GM18951 (cell line): ENCODE results near the gene SAMD8.
"Not testable (repeated sequence)": the region's sequence is repeated elsewhere in the genome, so short reads cannot be mapped to it uniquely, and the experiment has no call there.

Experiments
- POLR2A ChIP-seq: IDR thresholded peaks from 4 replicates; pipeline ENCODE4 v1.6.1; 2011; ENCODE audit warnings: mild to moderate bottlenecking; ENCODE audit not compliant: insufficient read length, insufficient read depth; ENCODE audit errors: extremely low read depth
- in situ Hi-C: fragments of 300-500 bp; cut with MboI; formaldehyde crosslinking; loops from one replicate; pipeline ENCODE4 v1.12.0; 2022; ENCODE audit warnings: low sequenced_read_pairs, mixed read lengths, inconsistent platforms; ENCODE audit not compliant: unreplicated experiment

The SAMD8 gene

DNA sequence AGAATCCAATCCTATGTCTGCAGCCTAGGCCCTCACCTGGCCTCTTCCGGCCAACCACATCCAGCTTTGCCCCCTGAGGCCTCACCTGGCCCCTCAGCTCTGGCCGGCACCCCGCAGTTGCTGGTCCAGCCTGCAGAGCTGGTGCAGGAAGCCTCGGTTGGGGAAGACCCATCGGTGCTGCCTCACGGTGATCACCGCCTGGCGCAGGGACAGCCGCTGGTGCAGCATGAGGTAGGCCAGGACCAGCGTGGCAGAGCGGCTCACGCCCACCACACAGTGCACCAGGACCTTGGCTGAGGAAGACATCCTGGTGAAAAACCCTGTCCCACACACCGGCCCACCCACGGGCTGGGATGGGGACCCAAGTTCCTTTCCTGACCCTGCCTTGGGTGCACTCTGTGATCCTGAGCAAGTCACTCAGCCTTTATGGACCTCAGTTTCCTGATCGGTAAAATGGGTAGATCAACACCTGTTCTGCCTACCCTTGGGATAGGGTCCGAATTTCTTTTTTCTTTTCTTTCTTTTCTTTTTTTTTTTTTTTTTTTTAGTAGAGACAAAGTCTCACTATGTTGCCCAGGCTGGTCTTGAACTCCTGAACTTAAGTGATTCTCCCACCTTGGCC lies 5.8 kb upstream of the SAMD8 start:
- in situ Hi-C loops, result loop anchor here (10.0 kb wide), 1 partner anchor 841 kb away; no protein-coding TSS in a partner anchor
- no peak for TF ChIP-seq POLR2A

DNA sequence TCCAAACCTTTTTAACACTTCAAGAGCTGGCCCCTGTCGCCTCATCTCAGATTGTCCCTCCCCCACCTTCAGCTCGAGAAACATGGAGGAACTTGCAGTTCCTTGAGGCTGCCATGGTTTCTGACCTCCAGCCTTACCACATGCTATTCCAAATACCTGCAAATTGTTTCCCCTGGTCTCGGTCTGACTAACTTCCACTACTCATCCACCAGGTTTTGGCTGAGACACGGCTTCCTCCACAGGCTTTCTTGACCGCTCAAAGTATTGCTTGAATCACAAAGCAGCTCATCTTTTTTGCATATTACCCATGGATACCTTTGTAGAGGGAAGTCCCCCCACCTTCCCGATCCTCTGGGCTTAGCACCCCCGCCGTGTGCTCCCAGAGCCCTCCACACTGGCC lies 5.2 kb upstream of the SAMD8 start:
- no peak for TF ChIP-seq POLR2A
- in situ Hi-C loops, result loop anchor here (10.0 kb wide), 1 partner anchor 841 kb away; no protein-coding TSS in a partner anchor

DNA sequence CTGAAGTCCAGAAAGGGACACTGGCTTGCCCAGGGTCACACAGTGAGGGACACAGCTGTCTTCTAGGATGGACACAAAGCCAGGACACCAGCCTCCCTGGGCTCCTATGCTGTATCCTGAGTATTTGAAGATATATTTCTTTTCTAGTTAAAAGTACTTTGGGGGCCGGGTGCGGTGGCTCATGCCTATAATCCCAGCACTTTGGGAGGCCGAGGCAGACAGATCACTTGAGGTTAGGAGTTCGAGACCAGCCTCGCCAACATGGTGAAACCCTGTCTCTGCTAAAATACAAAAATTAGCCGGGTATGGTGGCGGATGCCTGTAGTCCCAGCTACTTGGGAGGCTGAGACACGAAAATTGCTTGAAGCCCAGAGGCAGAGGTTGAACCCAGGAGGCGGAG lies 4.6 kb upstream of the SAMD8 start:
- in situ Hi-C loops, result loop anchor here (10.0 kb wide), 1 partner anchor 842 kb away; no protein-coding TSS in a partner anchor

DNA sequence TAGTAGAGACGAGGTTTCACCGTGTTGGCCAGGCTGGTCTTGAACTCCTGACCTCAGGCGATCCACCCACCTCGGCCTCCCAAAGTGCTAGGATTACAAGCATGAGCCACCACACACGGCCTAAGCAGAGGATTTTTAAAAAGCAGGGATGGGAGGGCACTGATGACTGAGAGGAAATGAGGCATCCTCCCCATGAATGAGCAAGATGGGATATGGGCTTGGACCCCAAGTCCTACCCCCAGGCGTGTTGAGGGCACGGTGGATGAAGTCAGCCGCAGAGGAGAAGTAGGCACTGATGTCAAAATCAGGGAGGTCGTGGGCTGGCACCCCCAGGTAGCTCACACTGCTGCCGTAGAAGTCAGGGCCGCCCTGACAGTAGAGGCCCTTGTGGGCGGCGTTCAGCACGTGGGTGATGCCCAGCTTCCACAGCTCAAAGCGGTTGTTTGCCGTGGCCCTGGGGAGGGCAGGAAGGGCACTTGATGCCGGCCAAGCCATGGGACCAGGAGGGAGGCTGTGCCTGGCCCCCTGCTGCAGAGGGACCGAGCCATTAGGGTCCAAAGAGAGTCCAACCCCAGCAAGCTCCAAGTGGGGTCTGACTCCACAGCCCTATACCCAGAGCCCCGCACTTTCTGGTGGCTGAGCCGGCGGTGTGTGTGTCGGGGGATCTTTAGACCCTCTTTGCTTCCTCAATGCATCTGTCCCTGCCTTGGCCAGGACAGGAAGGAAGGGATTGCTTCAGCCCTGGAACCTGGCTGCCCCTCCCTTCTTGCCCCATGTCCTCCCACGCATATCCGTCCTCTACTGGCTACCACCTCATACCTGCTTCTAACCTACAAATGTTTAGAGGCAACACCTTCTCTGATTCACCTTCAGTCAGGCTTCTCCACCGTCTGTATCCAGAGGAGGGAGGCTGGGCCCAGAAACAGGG lies 3.4 kb upstream of the SAMD8 start:
- no peak for TF ChIP-seq POLR2A
- in situ Hi-C loops, result loop anchor here (10.0 kb wide), 1 partner anchor 843 kb away; no protein-coding TSS in a partner anchor

DNA sequence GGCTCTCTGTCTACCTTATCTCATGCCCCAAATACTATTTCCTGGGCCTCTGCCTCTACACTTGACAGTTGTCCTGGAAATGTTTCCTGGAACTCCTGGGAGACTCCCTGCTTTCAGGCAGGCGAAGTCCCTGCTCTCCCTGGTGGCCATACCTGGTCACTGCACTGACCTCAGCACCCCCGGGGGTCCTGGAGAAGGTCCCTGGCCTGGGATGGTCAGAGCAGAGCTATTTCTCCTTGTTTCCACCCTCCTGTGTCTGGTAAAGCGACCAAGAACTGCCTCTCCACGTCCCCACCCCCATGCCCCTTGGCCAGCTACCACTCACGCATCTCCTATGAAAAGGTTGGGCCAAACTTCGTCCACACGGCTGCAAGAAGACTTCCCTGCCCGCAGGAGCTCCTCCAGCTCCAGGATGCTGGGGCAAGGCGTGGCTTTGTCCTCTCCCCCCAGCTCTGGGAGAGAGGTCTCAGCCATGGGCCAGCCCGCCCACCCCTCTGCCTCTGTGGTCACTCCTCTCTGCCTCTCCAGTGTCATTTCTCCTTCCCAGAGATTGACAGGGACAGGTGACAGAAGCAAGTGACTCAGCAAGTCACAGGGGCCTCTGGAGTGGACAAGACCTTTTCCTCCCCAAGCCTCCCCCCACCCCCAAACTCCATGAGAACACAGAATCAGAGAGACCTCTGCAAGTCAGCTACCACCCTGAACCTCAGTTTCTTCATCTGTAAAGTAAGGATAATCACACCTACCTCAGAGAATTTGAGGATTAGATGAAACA lies 2.6 kb upstream of the SAMD8 start:
- TF ChIP-seq POLR2A, result no peak
- in situ Hi-C loops, result loop anchor here (10.0 kb wide), 1 partner anchor 844 kb away; no protein-coding TSS in a partner anchor

DNA sequence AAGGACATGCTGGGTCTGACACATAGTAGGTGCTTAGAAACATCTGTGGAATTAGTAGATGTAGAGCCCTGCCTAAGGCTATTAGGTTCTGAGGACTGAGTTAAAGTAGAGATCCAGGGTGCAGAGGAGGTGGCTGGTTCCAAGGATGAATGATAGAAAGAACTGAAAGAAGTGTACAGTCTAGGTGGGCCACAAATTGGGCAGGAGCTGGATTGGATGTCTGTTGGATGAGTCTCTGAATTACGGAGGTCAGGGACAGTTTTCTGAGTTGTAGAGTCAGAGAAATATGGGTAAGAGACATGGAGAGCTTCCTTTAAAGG lies 2.0 kb upstream of the SAMD8 start:
- in situ Hi-C loops, result loop anchor here (10.0 kb wide), 1 partner anchor 845 kb away; no protein-coding TSS in a partner anchor
- no peak for TF ChIP-seq POLR2A

DNA sequence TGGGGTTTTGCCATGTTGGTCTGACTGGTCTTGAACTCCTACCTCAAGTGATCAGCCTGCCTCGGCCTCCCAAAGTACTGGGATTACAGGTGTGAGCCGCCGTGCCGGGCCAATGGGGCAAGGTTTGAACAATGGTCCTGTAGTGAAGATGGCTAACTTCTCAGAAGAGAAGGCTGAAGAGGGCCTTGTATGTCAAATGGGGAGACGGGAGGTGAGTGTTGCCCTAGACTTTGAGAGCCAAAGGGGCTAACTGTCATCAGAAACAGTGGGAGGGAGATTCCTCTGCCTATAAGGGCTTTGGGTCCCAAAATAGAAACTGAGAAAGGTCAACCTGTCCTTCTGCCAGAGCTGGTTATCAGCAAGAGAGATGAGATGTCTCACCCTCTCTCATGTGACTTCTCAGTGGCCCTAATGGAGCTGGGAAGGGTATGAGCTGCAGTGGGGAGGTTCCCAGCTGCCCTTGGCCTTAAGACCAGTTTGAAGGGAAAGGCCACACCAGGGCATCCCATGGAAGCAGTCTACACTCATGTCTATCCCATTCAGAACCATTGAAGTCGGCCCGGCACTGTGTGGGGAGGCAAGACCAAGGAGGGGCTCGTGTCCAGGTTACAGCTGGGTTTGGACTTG lies 1.3 kb upstream of the SAMD8 start:
- no peak for TF ChIP-seq POLR2A
- in situ Hi-C loops, result no loop called here

DNA sequence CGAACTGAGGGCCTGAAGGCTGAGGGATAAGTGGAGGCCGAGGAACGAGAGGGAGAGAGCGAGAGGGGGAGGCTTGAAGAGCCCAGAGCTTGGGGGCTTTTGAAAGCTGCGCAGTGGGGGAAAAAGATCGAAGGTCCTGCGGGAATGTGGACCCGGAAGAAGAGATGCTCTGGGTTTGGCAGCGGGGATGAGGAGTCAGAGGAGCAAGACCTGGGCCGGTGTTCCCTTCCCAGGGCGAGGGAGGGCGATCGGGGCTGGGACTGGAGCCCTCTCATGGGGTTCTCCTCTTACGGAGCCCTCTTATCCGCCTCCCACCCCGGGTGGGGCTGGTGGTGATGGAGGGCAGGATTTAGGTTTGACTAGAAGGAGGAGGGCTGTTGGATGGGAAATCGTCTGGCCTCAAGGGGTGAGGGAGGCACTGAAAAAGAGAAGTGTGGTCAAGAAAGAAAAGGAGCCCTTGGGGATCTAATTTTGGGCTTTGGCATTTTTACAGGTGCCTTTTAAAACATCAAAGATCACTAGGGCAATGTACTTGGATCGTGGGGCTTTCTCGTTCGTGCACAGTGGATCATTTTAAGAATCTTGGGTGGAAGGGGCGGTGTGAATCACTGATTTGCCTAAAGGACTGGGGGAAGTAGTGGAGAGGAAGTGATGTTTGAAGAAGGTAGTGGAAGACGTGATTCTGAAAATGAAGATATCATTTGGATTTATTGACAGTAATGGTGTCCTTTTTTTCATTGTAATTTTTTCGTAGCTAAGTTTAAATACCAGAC lies 637 bp downstream of the SAMD8 start:
- in situ Hi-C loops, result no loop called here
- TF ChIP-seq POLR2A, result no peak

DNA sequence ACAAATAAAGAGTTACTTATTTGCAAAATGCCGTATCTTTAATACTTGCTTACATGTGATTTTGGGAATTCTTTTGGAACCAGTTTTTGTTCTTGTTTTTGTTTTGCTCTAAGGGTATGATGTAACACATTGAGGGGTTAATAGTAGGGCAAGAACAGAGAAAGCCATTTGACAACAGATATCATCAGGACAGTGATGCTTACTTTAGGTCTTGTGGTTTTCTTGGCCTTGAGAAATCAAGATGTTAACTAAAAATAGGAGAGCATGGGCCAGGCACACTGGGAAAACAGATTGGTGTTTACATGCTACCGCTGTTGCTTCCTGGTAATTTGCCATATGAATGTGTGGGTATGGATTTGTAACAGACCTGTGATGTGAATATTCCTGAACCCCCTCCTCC lies 3.7 kb downstream of the SAMD8 start:
- in situ Hi-C loops, result no loop called here
- no peak for TF ChIP-seq POLR2A

DNA sequence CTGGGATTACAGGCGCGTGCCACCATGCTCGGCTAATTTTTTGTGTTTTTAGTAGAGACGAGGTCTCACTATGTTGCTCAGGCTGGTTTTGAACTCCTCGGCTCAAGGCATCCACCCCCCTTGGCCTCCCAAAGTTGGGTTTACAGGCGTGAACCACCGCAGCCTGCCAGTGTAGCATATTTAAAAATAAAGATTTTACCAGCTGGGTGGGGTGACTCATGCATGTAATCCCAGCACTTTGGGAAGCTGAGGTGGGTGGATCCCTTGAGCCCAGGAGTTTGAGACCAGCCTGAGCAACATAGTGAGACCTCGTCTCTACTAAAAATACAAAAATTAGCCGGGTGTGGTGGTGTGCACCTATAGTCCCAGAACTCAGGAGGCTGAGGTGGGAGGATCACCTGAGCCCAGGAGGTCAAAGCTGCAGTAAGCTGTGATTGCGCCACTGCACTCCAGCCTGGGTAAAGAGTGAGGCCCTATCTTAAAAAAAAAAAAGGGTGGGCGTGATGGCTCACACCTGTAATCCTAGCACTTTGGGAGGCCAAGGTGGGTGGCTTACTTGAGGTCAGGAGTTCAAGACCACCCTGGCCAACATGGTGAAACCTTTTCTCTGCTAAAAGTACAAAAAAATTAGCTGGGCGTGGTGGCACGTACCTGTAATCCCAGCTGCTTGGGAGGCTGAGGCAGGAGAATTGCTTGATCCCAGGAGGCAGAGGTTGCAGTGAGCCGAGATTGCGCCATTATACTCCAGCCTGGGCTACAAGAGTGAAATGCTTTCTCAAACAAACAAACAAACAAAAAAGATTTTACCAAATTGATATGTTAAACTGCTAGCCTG lies 5.7 kb downstream of the SAMD8 start:
- in situ Hi-C loops, result not testable (repeated sequence)

DNA sequence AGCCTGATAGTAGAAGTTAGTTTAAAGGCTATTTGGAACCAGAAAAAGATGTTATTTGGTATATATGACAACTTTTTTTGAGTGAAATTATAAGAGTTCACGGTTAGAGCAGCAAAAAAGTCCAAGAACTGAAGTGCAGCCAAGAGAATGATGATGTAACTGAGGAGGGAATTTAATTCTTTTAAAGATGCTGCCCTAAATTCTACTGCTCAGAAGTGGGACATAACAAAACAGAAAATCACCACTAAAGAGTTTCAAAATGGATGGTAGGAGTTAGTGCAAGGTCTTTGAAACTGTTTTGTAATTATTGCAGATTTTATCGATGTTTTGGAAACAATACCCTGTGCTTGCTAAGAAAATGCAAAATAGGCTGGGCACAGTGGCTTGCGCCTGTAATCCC lies 6.5 kb downstream of the SAMD8 start:
- in situ Hi-C loops, result no loop called here
- no peak for TF ChIP-seq POLR2A

DNA sequence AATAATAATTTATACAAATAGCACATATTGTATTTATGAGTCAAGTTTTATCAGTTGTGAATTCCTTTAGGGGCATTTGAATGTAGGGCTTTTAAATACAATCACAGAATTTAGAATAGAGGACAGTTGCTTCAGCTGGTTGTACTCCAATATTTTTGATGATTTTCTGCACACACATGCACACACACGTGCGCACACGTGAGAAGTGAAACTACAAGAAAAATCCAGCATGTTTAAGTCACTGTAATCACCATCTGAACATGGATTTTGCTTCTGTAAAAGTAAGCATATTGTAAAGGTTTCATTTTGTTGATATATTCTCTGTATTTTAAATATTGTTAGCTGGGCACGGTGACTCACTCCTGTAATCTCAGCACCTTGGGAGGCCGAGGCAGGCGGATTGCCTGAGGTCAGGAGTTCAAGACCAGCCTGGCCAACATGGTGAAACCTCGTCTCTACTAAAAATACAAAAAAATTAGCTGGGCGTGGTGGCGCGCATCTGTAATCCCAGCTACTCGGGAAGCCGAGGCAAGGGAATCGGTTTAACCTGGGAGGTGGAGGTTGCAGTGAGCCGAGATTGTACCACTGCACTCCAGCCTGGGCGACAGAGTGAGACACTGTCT lies 8.1 kb downstream of the SAMD8 start:
- in situ Hi-C loops, result not testable (repeated sequence)
